Natural killer cell (primary cell): Measurements from ENCODE around the gene JMJD1C. TPM values are rescaled to one million over a fixed set of nuclear protein-coding genes. Genes with fewer than 3 reads are reported as not detected.

ENCODE experiments used
- ATAC-seq, 3 donors: fragments of 150-1000 bp in 2 of 3; fragments of 200-7000 bp in 1 of 3; cut with Tn5 transposase; 1 replicate in 1 of 3; 2 replicates in 2 of 3; pipeline ENCODE4 v1.10.0; 2021; ENCODE audit warnings: mild to moderate bottlenecking in 2 of 3, moderate library complexity in 2 of 3
- DNase-seq, 2 donors: peaks; one replicate each; pipeline versions ENCODE4 v3.0.0 to v3.0.0-alpha.2; 2013 to 2021; ENCODE audit warnings: mixed read lengths in 1 of 2
- H3K27ac ChIP-seq: one replicate; pipeline ENCODE4 v1.5.1; 2013; ENCODE audit warnings: mild to moderate bottlenecking, low read length
- H3K27me3 ChIP-seq: one replicate; pipeline ENCODE4 v1.6.1; 2013; ENCODE audit warnings: low read length; ENCODE audit not compliant: control insufficient read depth, insufficient read depth
- H3K36me3 ChIP-seq: one replicate; pipeline ENCODE4 v1.6.1; 2013; ENCODE audit warnings: low read length; ENCODE audit not compliant: control insufficient read depth, insufficient read depth
- H3K4me1 ChIP-seq: one replicate; pipeline ENCODE4 v1.6.1; 2013; ENCODE audit warnings: low read length; ENCODE audit not compliant: control insufficient read depth, insufficient read depth
- H3K4me3 ChIP-seq: one replicate; pipeline ENCODE4 v1.5.1; 2013; ENCODE audit warnings: low read length
- H3K9me3 ChIP-seq: one replicate; pipeline ENCODE4 v1.6.1; 2013; ENCODE audit warnings: low read length; ENCODE audit not compliant: control insufficient read depth, insufficient read depth
- H3K27ac Mint-ChIP-seq, 2 donors: one replicate each; pipeline ENCODE4 v1.8.0; 2022; ENCODE audit warnings: mild to moderate bottlenecking in 2 of 2, mixed read lengths in 2 of 2, moderate library complexity in 1 of 2
- H3K27me3 Mint-ChIP-seq, 2 donors: one replicate each; pipeline ENCODE4 v1.8.0; 2022; ENCODE audit warnings: low read depth in 2 of 2, mixed read lengths in 2 of 2
- H3K36me3 Mint-ChIP-seq: one replicate; pipeline ENCODE4 v1.8.0; 2022; ENCODE audit warnings: mixed read lengths
- H3K4me1 Mint-ChIP-seq, 2 donors: one replicate each; pipeline ENCODE4 v1.8.0; 2022; ENCODE audit warnings: mixed read lengths in 2 of 2
- H3K4me3 Mint-ChIP-seq: one replicate; pipeline ENCODE4 v1.8.0; 2022; ENCODE audit warnings: mild to moderate bottlenecking, moderate library complexity, mixed read lengths
- H3K9me3 Mint-ChIP-seq, 2 donors: one replicate each; pipeline ENCODE4 v1.8.0; 2022; ENCODE audit warnings: mixed read lengths in 2 of 2
- CTCF ChIP-seq: fragments of 200-600 bp; IDR thresholded peaks from one replicate; pipeline ENCODE4 v1.8.0; 2022; ENCODE audit warnings: antibody characterized with exemption
- WGBS: methylation state at CpG from one replicate; pipeline ENCODE4 v1.1.7; 2013; ENCODE audit warnings: missing lambda C conversion rate; ENCODE audit not compliant: insufficient coverage; 5-methylcytosine and 5-hydroxymethylcytosine counted together
- intact Hi-C: fragments of 100-400 bp; cut with micrococcal nuclease; formaldehyde crosslinking; loops from one replicate; pipeline ENCODE4 v1.14.2; 2022
- total RNA-seq, 4 donors: library from RNA; stranded (reverse); fragments of 120-200 nt in 1 of 4; gene quantifications; one replicate each; pipeline versions ENCODE4 v1.2.3 to v1.2.4, GENCODE V29; 2013 to 2022

JMJD1C gene
- total RNA-seq, 3 donors from 2014 or later (not counting 1 experiment from before 2014, with no cell fraction given), result 125 to 208 (median 156) TPM

GRCh38 chr10:63308628-63309027, 157.1 kb downstream of the JMJD1C start:
- no peaks in the 10 kb centered on the region for H3K36me3 ChIP-seq
- H3K36me3 Mint-ChIP-seq, result no peaks in the 10 kb centered on the region
- no peaks in the 10 kb centered on the region for H3K9me3 Mint-ChIP-seq
- no peak overlapping the region for H3K4me3 ChIP-seq
- no peaks in the 10 kb centered on the region for H3K27me3 ChIP-seq
- TF ChIP-seq CTCF, result no peak
- H3K9me3 ChIP-seq, result no peaks in the 10 kb centered on the region
- no peaks in the 10 kb centered on the region for H3K4me1 ChIP-seq
- DNase-seq (no peak), ATAC-seq (no peak)
- H3K27ac Mint-ChIP-seq, result no peak overlapping the region
- H3K27me3 Mint-ChIP-seq, result no peaks in the 10 kb centered on the region
- no peak overlapping the region for H3K4me3 Mint-ChIP-seq
- H3K27ac ChIP-seq, result no peak overlapping the region
- intact Hi-C loops, result no loop called here
- H3K4me1 Mint-ChIP-seq, result peaks cover 0 to 9% of the 10 kb centered on the region in 2 donors

GRCh38 chr10:63304146-63304545, 161.6 kb downstream of the JMJD1C start:
- Mint-ChIP-seq H3K27ac (no peak overlapping the region), H3K27me3 (no peaks in the 10 kb centered on the region), H3K4me3 (no peak overlapping the region), H3K9me3 (no peaks in the 10 kb centered on the region), H3K36me3 (no peaks in the 10 kb centered on the region), H3K4me1 (peaks cover 0 to 9% of the 10 kb centered on the region in 2 donors)
- WGBS, result 100% methylated on average over 2 of the region's 3 CpGs
- Histone ChIP-seq H3K4me3 (no peak overlapping the region), H3K9me3 (no peaks in the 10 kb centered on the region), H3K27me3 (no peaks in the 10 kb centered on the region), H3K36me3 (no peaks in the 10 kb centered on the region), H3K27ac (no peak overlapping the region), H3K4me1 (no peaks in the 10 kb centered on the region)
- DNase-seq, result no peak
- no peak for ATAC-seq
- intact Hi-C loops, result no loop called here
- no peak for TF ChIP-seq CTCF

GRCh38 chr10:63300801-63301200, 165.0 kb downstream of the JMJD1C start:
- no peak for ATAC-seq
- no peak overlapping the region for H3K4me3 Mint-ChIP-seq
- H3K9me3 ChIP-seq, result no peaks in the 10 kb centered on the region
- no peak for DNase-seq
- H3K36me3 Mint-ChIP-seq, result no peaks in the 10 kb centered on the region
- H3K4me1 ChIP-seq, result no peaks in the 10 kb centered on the region
- H3K4me3 ChIP-seq, result no peak overlapping the region
- H3K4me1 Mint-ChIP-seq, result no peaks in the 10 kb centered on the region
- H3K27me3 Mint-ChIP-seq, result no peaks in the 10 kb centered on the region
- H3K27me3 ChIP-seq, result no peaks in the 10 kb centered on the region
- no peak overlapping the region for H3K27ac ChIP-seq
- H3K27ac Mint-ChIP-seq, result no peak overlapping the region
- intact Hi-C loops, result no loop called here
- H3K36me3 ChIP-seq, result no peaks in the 10 kb centered on the region
- no peak for TF ChIP-seq CTCF
- 98% methylated on average over 3 of the region's 3 CpGs for WGBS
- H3K9me3 Mint-ChIP-seq, result no peaks in the 10 kb centered on the region

GRCh38 chr10:63297941-63298340, 167.8 kb downstream of the JMJD1C start:
- no peak overlapping the region for H3K4me3 ChIP-seq
- no peaks in the 10 kb centered on the region for H3K36me3 Mint-ChIP-seq
- DNase-seq (no peak), ATAC-seq (no peak)
- H3K9me3 ChIP-seq, result no peaks in the 10 kb centered on the region
- no peaks in the 10 kb centered on the region for H3K27me3 Mint-ChIP-seq
- H3K36me3 ChIP-seq, result no peaks in the 10 kb centered on the region
- TF ChIP-seq CTCF, result no peak
- no peaks in the 10 kb centered on the region for H3K4me1 ChIP-seq
- intact Hi-C loops, result no loop called here
- H3K4me1 Mint-ChIP-seq, result peaks cover 0 to 2% of the 10 kb centered on the region in 2 donors
- 100% methylated on average over 8 of the region's 8 CpGs for WGBS
- no peak overlapping the region for H3K27ac Mint-ChIP-seq
- H3K27me3 ChIP-seq, result no peaks in the 10 kb centered on the region
- H3K27ac ChIP-seq, result no peak overlapping the region
- no peaks in the 10 kb centered on the region for H3K9me3 Mint-ChIP-seq
- H3K4me3 Mint-ChIP-seq, result no peak overlapping the region
